GOT3 (cell line): ENCODE results near the gene ARHGAP19.

Experiments
- DNase-seq: peaks from one replicate; lab custom pipeline; 2025; ENCODE audit warnings: mixed read lengths; lab: John Stamatoyannopoulos, UW

ARHGAP19 gene

DNA sequence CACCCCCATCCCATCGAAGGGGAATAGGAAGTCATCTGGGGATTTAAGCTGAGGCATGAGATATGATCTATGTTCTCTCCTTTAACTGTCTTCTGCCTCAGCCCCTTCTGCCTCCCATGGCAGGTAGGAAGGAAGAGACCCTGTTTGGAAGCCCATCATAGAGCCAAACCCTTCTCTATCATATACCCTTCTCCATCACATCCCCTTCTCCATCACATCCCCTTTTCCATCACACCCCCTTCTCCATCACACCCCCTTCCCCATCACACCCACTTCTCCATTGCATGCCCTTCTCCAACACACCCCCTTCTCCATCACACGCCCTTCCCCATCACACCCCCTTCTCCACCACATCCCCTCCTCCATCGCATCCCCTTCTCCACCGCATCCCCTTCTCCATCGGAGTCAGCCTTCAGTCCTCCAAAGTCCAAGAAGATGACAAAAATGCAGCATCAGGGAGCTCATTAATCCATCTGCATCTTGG is 99.4 kb downstream of the ARHGAP19 start:
- DNase-seq: no peak

DNA sequence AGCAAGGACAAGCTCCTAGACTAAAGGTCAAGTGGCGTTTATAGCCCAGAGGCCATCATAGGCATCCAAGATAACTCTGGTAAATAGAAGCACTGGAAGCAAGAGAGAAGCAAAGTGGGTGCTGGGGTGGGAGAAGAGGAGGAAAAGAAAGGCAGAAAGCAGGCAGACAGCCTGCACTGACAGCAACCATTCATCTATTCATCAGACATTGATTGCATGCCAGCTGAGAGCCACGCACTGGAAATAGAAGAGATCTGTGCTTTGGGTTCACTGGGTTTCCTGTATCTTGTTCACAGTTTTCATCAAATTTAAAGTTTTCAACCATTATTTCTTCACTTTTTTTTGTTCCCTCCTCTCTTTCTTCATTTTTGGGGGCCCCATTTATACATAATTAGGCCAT is 102.0 kb downstream of the ARHGAP19 start:
- no peak for DNase-seq

DNA sequence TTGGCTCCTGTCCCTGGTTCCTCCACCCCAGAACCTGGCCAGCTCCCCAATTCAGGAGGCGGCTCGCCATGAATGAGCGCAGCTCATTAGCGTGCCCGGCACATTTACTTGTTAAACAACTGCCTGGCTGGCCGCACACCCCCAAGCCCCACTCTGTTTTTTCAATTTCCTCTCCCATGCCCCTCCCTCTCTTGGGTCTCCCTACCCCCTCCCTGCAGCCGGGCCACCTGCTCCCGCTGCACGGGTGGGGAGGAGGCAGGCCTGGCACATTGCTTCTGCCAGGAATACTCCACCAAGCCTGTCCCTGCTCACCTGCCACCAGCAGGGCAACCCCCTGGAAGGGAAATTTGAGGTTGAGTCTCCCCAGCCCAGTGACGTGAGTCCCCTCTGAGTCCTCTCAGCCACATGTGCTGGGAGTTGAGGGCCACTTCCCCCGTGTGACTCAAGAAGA is 104.2 kb downstream of the ARHGAP19 start:
- DNase-seq: no peak

DNA sequence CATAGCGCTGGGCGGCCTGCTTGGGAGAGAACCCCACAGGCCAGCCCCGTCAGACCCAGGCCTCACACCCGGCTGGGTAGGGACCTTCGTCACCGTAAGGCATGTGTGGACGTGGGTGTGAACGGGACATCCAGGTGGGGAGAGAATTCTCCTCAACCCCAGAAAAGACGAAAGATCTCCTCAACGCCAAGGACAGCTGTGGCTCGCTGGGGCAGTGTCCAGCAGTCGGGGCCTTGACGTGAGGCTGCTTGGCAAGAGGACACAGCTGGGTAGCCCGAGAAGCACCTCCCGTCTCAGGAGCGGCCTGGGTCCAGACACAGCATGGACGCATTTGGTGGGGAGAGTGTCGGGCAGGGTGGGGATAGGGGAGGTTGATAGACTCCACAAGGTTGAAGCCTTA is 105.5 kb downstream of the ARHGAP19 start:
- DNase-seq: no peak

DNA sequence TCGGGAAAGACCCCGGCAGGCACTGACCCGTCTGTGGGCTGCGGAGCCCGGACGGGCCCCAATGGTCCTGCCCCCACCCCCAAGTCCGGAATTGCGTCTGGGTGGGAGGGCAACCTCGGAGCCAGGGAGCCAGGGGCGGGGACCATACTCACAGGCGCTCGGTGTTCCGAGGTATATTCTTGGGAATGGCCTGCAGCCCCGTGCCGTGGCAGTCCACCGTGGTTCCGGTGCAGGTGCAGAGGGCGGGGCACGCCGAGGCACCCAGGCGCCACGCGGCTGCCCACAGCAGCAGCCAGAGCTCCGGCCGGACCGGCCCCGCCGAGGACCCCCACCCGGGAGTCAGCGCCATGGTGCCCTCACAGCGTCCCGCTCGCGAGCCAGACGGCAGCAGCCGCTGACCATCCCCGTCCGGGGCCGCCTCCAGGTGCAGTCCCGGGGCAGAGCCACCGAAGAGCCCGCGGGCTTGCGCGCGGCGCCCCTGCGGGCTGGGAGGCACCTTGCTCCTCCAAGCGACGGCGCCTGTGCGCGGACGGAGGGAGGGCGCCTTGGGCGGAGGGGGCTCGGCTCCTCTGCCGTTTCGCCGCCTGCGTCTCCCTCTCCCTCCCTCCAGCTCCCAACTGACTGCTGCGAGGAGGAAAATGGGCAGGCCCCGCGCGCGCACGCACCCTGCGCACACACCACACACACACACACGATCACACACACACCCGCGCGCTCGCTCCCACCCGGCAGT is 106.9 kb downstream of the ARHGAP19 start, which contains the start of gene SLIT1:
SLIT1 (minus strand) TSS at position 634 of the 733 bp plus-strand sequence; CDS start at position 349, 285 bp downstream.
- DNase-seq: no peak

DNA sequence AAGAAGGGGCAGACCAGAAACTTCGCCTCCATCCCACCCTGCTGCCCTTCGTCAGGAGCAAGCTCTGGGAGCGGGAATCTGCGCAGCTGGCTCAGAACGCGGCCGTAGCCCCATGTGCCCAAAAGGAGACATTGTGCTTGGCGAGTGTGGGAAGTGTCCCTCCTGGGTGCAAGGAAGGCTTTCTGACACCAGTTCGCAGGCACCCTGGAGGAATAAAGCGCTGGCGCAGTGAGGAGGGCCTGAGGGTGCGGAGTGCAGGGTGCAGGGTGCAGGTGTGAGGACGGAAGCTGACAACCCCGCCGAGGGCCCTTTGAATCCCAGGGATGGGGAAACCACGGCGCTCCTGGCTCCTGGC is 107.5 kb downstream of the ARHGAP19 start:
- no peak for DNase-seq

DNA sequence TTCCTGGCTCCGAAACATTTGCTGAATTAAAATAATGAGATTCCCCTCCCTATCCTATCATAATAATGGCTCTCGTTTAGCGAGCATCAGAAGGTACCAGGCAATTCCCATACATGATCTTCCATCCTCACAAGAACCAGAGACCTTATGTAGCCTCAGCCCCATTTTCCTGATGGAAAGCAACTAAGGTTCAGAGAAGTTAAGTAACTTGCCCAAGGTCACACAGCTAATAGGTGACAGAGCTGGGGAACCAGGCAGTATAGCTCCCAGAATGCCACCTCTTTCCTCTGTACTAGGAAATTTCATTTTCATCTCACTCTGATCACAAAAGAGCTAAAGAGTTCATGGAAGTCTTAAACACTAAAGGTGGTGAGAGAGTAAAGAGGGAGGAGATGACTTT is 109.1 kb downstream of the ARHGAP19 start:
- DNase-seq: no peak

DNA sequence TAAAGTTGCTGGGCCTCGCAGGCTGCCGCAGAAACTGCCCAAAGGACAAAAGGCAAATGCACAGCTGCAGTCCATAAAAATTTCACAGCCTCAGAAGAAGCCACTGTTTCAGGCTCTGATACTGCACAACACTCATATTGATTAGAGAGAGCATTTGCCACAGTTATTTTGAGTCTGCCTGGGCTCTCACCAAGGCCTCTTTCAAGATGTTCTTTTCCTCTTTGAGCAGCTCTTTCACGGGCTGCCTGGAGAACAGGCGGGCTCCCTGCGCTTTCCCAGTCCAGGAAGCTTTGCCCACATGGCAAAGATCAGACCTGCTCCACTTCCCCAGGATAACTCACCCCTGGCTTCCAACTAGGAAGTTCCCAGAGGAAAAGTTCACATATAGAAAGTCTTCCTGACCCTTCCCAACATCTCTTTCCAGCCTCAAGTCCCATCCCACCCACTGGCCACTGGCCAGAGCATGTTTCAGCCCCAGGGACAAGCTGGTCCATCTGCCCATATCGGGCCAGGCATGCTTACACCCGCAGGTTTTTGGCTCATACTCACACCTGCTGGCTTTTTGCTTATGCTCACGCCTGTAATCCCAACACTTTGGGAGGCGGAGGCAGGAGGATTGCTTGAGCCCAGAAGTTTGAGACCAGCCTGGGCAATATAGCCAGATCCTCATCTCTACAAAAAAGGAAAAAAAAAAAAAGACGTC is 110.0 kb downstream of the ARHGAP19 start:
- no peak for DNase-seq

DNA sequence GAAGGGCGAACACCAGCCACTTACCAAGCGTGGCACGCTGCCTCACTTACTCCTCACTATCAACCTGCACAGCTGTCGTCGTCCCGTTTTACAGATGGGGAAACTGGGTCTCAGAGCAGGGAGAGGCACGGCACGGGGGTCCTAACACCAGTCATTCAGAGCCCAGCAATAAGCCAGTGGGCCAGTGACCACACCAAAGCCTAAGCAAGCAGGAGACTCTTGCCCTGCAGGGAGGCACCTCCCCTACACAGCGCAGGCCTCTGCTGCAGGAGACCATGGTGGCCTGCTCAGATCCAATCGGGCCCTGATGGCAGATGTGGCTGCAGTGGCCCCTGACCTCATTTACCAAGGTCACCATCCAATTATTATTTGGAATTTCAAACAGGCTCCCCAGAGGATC is 111.5 kb downstream of the ARHGAP19 start:
- DNase-seq: no peak

DNA sequence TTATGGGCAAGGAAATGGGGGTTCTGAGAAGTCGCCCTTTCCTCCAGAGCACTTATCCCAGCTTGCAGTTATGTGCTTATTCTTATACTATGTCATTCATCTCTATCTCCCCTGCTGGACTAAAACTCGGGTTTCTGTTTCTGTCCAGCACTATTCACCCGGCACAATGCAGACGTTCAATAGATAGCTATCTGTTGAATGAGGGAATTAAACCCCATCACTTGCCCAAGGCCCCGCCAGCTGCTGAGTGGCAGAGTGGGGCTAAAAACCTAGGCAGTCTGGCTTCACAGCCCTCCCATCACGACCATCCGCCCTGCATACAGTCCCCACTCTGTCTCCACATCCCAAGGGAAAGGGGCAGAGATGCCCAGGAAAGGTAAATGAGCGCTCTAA is 112.1 kb downstream of the ARHGAP19 start:
- DNase-seq: no peak

DNA sequence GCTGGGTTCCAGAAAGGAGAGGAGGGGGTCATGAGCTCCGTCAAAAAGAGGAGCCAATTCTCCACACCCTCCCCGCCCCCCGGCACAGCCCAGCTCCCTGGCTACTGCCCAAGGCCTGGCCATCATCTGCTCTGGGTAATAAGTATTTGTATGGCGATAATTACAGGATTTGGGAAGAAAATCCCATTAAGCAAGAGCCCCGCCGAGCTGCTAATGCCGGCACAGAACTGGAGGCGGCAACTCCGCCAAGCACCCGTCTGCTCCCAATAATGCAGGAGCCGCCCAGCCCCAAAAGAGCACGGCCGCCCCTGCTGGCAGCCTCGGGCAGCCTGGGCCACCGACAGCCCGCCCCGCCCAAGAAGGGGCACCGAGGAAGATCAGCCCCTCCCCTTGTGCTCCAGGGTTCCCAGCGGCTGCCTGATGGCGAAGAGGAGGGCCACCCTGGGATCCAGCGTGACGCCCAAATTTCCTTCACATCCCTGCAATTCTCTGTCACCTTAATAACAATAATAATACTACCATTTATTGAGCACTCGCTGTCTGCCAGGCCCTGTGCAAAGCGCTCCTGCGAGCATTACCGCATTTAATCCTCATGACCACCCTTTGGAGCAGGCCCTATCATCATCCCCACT is 112.6 kb downstream of the ARHGAP19 start:
- no peak for DNase-seq

DNA sequence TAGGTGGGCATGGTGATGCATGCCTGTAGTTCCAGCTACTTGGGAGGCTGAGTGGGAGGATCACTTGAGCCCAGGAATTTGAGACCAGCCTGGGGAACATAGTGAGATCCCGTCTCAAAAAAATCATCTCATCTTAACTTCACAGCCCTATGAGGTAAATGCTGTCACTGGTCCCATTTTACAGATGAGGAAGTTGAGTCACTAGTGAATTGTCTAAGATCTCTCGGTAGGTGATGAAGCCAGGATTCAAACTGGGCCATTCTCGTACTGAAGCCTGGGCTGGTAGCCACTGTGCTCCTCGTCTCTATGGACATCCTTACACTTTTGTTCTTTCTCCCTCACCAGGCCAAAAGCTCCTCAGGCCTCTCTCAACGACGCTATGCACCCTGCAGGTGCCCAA is 113.1 kb downstream of the ARHGAP19 start:
- no peak for DNase-seq

DNA sequence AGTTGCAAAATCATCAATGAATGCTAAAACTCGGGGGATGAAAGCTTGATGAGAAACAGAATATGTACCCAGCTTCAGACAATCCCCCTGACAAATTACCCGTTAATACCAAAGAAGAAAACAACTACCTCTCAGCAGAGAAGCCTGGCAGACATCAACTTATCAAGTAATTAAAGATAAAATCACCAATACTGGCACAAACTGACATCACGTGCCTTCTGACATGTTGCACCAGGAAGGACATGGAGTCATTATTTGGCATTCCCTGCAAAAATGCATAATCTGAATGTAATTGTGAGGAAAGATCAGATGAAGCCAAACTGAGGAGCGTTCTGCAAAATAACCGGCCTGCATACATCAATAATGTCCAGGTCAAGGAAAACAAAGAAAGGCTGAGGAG is 114.4 kb downstream of the ARHGAP19 start:
- no peak for DNase-seq

DNA sequence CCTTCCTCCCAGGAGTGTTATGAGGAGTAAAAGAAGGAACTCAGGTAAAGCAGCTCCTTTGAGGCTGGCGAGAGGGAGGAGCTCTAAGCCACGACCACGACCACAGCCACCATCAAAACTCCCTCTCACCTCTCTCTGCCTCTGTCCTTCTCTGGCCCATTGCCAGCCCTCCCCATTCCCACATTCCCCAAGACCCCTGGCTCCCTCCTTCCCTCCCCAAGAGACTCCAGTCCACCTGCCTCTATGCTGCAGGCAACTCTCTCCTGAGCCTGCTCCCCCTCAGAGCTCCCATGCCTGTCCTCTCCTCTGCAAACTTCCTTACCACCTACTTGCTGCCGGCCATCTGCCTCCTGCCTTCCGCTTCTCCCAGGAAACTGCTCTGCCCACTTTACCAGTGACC is 116.2 kb downstream of the ARHGAP19 start:
- no peak for DNase-seq

DNA sequence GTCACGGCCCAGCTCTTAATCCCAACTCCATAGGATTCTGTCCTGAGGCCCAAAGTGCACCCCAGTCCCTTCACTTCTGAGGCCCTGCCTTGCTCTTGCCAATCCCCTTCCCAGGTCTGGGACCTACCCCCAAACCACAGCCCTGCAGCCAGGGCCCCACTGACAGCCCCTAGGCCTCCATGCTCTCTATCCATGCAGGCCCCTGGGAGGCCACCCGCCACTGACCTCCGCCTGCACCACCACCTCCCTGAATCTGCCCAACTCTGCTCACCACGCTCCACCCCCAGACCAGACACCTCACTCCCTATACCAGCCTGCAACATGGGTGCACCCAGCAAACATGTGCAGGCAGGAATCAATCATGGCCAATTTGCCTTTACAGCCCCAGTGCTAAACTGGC is 116.9 kb downstream of the ARHGAP19 start:
- no peak for DNase-seq

DNA sequence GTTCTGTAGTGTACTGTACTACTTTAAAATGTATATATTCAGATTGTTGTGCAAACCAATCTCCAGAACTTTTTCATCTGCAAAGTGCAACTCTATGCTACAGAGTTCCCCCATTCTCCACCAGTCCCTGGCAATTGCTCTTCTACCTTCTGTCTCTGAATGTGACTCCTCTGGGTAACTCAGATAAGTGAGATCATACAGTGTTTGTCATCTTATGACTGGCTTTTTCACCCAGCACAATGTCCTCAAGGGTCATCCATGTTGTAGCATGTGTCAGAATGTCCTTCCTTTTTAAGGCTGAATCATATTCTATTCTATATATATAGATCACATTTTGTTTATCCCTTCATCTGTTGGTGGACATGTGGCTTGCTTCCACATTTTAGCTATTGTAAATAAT is 117.5 kb downstream of the ARHGAP19 start:
- no peak for DNase-seq

DNA sequence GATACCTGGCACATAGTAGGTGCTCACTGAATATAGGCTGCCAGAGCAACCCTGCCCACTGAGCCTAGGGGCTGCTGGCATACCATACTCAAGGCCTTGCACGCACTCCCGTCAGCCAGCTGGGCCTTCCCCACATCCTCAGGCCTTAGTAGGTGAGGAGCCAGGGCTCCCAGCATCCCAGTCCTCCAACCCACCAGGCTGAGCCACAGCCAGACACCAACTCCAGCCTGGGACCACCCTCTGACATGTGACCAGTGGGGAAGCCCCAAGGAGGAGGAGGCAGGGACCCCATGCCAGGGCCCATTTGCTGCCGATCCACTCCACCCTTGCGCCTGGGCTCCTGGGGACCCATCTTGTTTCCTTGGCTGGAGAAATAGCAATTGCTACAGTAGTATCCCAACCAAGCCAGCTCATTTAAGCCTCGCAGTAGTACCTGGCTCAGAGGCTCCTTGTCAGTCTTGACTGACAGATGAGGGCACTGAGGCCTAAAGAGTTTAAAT is 118.1 kb downstream of the ARHGAP19 start:
- DNase-seq: no peak

DNA sequence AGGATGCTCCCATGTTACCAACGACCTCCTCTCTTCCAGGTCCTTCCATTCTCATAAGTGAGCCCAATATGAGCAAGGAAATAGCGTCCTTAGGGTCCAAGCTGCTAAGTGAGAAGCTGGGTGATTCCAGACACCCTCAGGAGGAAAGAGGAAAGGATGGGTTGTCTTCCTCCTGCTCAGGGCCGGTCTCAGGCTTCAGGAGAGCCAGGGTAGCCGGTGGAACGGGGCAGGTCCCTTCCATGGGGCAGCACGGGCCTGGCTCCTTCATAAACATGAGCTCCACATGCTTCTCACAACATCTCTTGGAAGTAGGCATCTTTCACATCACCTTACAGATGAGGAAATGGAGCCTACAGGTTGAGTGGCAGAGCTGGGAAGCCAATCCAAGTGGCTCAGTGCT is 119.4 kb downstream of the ARHGAP19 start:
- no peak for DNase-seq
